ENCODE results near the gene ATP2B3.

GRCh38 chrX:153628665-153629064 is 111.2 kb downstream of the ATP2B3 start:
- TF ChIP-seq CTCF (IDR thresholded peaks at IDR 0.05; ENCODE audit: extremely low read depth in 1 of 2, insufficient read depth in 1 of 2, low read depth in 1 of 2, low read length in 2 of 2): no peak
- no peak for TF ChIP-seq POLR2A (IDR thresholded peaks at IDR 0.05; ENCODE audit: low read depth, low read length)
